ENCODE data around the gene SH2D3A.
"Not testable (repeated sequence)": the region's sequence is repeated elsewhere in the genome, so short reads cannot be mapped to it uniquely, and the experiment has no call there.

The SH2D3A gene

DNA sequence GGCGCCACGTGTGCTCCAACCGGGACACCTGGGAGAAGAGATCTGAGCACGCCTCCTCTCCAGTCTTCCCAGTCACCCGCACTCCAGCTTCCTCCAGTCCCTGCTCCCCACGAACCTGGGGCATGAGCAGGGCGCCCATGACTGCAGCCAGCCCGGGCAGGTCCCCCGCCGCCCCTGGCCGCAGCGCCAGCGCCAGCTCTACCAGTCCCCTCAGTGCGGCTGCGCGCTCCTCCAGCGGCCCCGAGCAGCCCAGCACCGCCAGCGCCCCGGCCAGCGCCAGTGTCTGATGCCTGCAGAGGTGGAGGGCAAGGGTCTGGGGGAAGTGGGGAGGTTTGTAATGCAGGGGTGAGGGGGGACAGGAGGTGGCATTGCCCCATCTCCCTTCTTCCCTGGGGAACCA, 13.1 kb downstream of the SH2D3A start:
- DNase-seq (ENCODE audit: extremely low spot score): no peak
- TF ChIP-seq, protein P1, sequence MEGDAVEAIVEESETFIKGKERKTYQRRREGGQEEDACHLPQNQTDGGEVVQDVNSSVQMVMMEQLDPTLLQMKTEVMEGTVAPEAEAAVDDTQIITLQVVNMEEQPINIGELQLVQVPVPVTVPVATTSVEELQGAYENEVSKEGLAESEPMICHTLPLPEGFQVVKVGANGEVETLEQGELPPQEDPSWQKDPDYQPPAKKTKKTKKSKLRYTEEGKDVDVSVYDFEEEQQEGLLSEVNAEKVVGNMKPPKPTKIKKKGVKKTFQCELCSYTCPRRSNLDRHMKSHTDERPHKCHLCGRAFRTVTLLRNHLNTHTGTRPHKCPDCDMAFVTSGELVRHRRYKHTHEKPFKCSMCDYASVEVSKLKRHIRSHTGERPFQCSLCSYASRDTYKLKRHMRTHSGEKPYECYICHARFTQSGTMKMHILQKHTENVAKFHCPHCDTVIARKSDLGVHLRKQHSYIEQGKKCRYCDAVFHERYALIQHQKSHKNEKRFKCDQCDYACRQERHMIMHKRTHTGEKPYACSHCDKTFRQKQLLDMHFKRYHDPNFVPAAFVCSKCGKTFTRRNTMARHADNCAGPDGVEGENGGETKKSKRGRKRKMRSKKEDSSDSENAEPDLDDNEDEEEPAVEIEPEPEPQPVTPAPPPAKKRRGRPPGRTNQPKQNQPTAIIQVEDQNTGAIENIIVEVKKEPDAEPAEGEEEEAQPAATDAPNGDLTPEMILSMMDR (IDR thresholded peaks at IDR 0.05; ENCODE audit: control extremely low read depth, extremely low read depth, low read depth, missing control alignments): no peak
- CTCF ChIA-PET: interaction anchor here (0.8 to 4.3 kb wide), 11 partner anchors 10 to 238 kb away, joined by 3 to 14 read pairs (median 3); partner anchors contain the start of genes GPR108, TRIP10 and VAV1
- POLR2A ChIA-PET: interaction anchor here (0.6 to 0.7 kb wide), 2 partner anchors 9 to 12 kb away, joined by 3 to 4 read pairs; no protein-coding TSS in a partner anchor

DNA sequence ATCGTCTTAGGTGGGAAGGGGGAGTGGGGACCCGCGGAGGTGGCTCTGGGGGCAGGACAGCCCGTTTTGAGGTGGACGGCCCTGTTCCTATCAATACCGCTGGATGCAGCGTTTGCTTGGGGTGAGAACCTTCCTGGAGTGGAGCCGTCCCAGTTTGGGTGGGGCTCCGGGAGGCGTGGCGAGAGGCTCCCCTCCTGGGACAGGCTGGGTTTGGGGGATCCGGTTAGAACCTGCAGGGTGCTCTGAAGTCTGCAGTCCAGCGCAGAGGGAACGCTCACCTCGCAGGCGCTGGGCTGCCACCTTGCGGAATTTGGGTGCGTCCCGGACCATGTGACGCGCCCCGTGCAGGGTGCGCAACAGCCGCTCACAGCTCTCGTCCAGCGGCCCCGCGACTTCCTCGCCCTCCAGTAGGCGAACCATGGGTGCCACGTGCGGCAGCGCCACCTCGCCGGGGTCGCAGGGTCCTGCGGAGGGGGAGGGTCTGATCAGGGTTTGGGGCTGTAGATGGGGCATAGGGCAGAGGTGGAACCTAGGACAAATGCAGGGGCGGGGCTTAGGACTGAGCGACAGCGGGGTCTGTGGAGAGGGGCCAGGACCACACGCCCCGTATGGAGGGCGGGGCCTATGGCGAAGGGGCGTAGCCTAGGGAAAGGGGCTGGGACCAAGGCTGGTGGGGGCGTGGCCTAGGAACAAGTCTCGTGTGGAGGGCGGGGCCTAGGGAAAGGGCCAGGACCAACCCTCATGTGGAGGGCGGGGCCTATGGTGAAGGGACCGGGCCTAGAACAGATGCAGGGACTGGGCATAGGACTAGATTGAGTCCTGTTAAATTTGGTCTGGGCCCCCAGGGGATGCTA, 13.8 kb downstream of the SH2D3A start:
- DNase-seq (ENCODE audit: extremely low spot score): peak; percentile 91
- TF ChIP-seq, protein P1 (IDR thresholded peaks at IDR 0.05; ENCODE audit: control extremely low read depth, extremely low read depth, low read depth, missing control alignments): peak; percentile 66
- CTCF ChIA-PET: interaction anchor here (1.1 to 4.3 kb wide), 5 partner anchors 12 to 19 kb away, joined by 3 to 14 read pairs (median 3); partner anchors contain the start of genes GPR108, TRIP10 and VAV1
- POLR2A ChIA-PET: no interaction called here

DNA sequence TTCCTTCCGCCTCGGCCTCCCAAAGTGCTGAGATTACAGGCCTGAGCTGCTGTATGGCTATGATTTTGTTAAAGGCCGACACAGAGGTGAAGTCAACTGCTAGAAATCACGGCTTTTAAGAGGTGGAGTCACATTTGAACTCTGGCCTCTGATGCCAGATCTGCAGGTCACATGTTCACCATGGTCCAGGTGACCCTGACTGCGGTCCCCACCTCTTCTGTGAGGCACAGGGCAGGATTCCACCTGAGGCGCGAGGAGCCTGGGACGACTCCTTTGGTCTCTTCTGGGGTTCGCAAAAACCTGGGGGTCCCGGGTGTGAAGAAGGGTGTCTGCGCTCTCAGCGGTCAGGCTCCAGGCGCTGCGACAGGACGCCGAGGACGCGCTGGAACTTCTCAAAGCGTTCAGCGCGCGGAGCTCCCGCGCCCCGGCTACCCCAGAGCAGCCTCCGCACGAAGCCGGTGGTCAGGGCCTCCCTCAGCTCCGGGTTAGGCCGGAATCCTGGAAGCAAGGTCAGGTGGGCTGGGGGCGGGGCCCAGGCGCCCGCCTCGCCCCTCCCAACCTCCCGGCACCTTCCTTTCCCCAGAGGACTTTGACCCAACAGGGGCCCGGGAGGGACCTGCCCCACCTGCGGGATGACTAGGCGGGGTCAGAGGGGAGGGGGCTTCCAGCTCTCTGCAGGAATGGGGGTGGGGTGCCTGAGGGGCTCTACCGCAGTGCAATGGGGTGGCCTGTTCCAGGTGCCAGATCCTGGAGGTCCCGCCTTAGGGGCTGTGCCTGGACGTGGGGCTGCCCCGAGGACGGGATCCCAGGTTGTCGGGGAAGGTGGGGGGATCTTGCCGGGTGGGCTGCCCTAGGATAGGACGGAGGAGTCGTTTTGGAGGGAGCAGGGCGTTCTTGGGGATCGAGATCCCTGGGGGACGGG, 14.7 kb downstream of the SH2D3A start:
- POLR2A ChIA-PET: interaction anchor here (0.5 kb wide), 1 partner anchor 27 kb away, joined by 4 read pairs; no protein-coding TSS in a partner anchor
- DNase-seq (ENCODE audit: extremely low spot score): no peak

DNA sequence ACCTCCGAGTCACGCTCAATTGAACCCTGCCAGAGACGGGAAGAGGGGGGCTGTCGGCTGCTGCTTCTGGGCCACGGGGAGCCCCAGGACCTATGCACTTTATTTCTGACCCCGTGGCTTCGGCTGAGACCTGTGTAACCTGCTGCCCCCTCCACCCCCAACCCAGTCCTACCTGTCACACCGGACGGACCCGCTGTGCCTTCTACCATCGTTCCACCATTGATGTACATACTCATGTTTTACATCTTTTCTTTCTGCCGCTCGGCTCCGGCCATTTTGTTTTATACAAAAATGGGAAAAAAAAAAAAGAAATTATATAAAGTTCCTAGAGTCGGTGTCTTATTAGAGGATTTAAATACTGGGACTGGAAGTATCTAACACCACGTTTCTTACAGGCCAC, 16.0 kb downstream of the SH2D3A start:
- CTCF ChIA-PET: interaction anchor here (4.3 kb wide), 1 partner anchor 13 kb away, joined by 14 read pairs; the partner anchor contains the start of gene GPR108
- DNase-seq (ENCODE audit: extremely low spot score): no peak
- POLR2A ChIA-PET: no interaction called here
- TF ChIP-seq, protein P1 (IDR thresholded peaks at IDR 0.05; ENCODE audit: control extremely low read depth, extremely low read depth, low read depth, missing control alignments): no peak

More for the DNA sequence above, 14.7 kb downstream of the SH2D3A start:
- CTCF ChIA-PET: interaction anchor here (1.2 to 4.3 kb wide), 4 partner anchors 11 to 20 kb away, joined by 3 to 14 read pairs (median 4); partner anchors contain the start of genes GPR108 and VAV1
- TF ChIP-seq, protein P1 (IDR thresholded peaks at IDR 0.05; ENCODE audit: control extremely low read depth, extremely low read depth, low read depth, missing control alignments): no peak

DNA sequence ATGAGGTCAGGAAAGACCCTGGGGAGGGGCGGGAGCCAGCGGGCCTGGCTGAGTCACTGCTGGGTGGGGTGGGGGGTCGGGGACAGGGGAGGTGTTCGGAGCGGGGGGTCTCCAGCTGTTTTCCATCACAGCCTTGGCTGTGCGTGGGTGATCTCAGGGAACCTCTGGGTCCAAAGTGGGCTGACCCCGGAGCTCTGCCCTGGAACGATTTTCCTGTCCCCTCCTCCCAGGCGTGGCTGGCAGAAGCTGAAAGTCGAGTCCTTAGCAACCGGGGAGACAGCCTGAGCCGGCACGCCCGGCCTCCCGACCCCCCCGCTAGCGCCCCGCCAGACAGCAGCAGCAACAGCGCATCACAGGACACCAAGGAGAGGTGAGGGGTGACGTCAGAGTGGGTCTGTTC, 17.2 kb downstream of the SH2D3A start:
- DNase-seq (ENCODE audit: extremely low spot score): no peak
- ChIA-PET CTCF (no interaction called here), POLR2A (interaction anchor here (0.5 kb wide), 1 partner anchor 66 kb away, joined by 3 read pairs; no protein-coding TSS in a partner anchor)
- TF ChIP-seq, protein P1 (IDR thresholded peaks at IDR 0.05; ENCODE audit: control extremely low read depth, extremely low read depth, low read depth, missing control alignments): no peak

DNA sequence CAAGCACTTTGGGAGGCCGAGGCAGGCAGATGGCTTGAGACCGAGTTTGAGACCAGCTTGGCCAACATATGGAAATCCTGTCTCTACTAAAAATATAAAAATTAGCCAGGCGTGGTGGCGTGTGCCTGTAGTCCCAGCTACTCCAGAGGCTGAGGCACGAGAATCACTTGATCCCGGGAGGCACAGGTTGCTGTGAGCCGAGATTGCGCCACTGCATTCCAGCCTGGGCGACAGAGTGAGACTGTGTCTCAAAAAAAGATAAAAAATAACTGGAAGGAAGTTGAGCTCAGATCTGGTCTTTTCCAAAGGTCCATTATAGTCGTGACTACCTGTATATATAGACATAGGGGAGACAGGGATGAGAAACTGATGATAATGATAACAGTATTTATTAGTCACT, 18.7 kb downstream of the SH2D3A start:
- CTCF ChIA-PET: interaction anchor here (1.4 to 2.6 kb wide), 2 partner anchors 11 to 115 kb away, joined by 3 to 11 read pairs; partner anchors contain the start of gene GPR108
- DNase-seq (ENCODE audit: extremely low spot score); POLR2A ChIA-PET: not testable (repeated sequence)

Data from GM10248 (cell line).